Measurements from ENCODE around the gene OGT. TPM values are rescaled to one million over a fixed set of nuclear protein-coding genes. Genes with fewer than 3 reads are reported as not detected.

OGT gene
- total RNA-seq, 2 experiments from 2014 or later = 354 to 358 TPM

GRCh38 chrX:71599965-71600364 is 67.1 kb downstream of the OGT start:
- ChIA-PET POLR2A (interaction anchor here (1.0 kb wide), 1 partner anchor 14 kb away, joined by 3 read pairs; no protein-coding TSS in a partner anchor), CTCF (interaction anchor here (0.6 to 2.5 kb wide), 4 partner anchors 9 to 51 kb away, joined by 3 to 6 read pairs (median 4); partner anchors contain the start of gene CXCR3)
- Mint-ChIP-seq H3K36me3 (ENCODE audit: low read depth) (peaks cover 65% of the 10 kb centered on the region), H3K4me3 (no peak overlapping the region), H3K9me3 (peaks cover 9% of the 10 kb centered on the region), H3K27ac (peak overlapping the region; percentile 70), H3K4me1 (ENCODE audit: low read depth) (peaks cover 50% of the 10 kb centered on the region), H3K27me3 (no peaks in the 10 kb centered on the region)
- DNase-seq (no peak), ATAC-seq (peak; percentile 71)
- TF ChIP-seq CTCF (IDR thresholded peaks at IDR 0.05) = no peak
- intact Hi-C loops (cut with micrococcal nuclease) = no loop called here

DNA sequence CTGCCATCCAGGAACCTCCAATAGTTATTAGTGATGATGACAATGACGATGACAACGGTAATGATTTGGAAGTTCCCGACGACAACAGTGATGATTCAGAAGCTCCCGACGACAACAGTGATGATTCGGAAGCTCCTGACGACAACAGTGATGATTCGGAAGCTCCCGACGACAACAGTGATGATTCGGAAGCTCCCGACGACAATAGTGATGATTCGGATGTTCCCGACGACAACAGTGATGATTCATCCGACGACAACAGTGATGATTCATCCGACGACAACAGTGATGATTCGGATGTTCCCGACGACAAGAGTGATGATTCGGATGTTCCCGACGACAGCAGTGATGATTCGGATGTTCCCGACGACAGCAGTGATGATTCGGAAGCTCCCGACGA is 70.7 kb downstream of the OGT start:
- no peak for TF ChIP-seq CTCF (IDR thresholded peaks at IDR 0.05)
- DNase-seq (no peak), ATAC-seq (no peak)
- intact Hi-C loops (cut with micrococcal nuclease) = no loop called here
- Mint-ChIP-seq H3K9me3 (peaks cover 9% of the 10 kb centered on the region), H3K27ac (peak overlapping the region; percentile 67), H3K4me1 (ENCODE audit: low read depth) (peaks cover 64% of the 10 kb centered on the region), H3K4me3 (no peak overlapping the region), H3K36me3 (ENCODE audit: low read depth) (peaks cover 79% of the 10 kb centered on the region), H3K27me3 (no peaks in the 10 kb centered on the region)
- CTCF ChIA-PET = interaction anchor here (0.8 to 1.2 kb wide), 3 partner anchors 20 to 49 kb away, joined by 3 to 5 read pairs (median 3); no protein-coding TSS in a partner anchor
- POLR2A ChIA-PET = interaction anchor here (0.7 kb wide), 1 partner anchor 14 kb away, joined by 3 read pairs; the partner anchor contains the start of gene CXCR3

GRCh38 chrX:71604141-71604540 is 71.2 kb downstream of the OGT start:
- intact Hi-C loops (cut with micrococcal nuclease) = no loop called here
- DNase-seq = no peak
- ChIA-PET CTCF (interaction anchor here (0.8 to 1.2 kb wide), 3 partner anchors 19 to 48 kb away, joined by 3 to 5 read pairs (median 3); no protein-coding TSS in a partner anchor), POLR2A (no interaction called here)
- Mint-ChIP-seq H3K27ac (peak overlapping the region; percentile 55), H3K36me3 (ENCODE audit: low read depth) (peaks cover 85% of the 10 kb centered on the region), H3K4me1 (ENCODE audit: low read depth) (peaks cover 67% of the 10 kb centered on the region), H3K9me3 (peaks cover 9% of the 10 kb centered on the region), H3K27me3 (no peaks in the 10 kb centered on the region), H3K4me3 (no peak overlapping the region)
- no peak for TF ChIP-seq CTCF (IDR thresholded peaks at IDR 0.05)
- ATAC-seq = no peak

- DNase-seq (no peak), ATAC-seq (no peak)
- Mint-ChIP-seq H3K4me1 (ENCODE audit: low read depth) (peaks cover 67% of the 10 kb centered on the region), H3K27me3 (no peaks in the 10 kb centered on the region), H3K27ac (peak overlapping the region; percentile 76), H3K36me3 (ENCODE audit: low read depth) (peaks cover 86% of the 10 kb centered on the region), H3K4me3 (no peak overlapping the region), H3K9me3 (peaks cover 9% of the 10 kb centered on the region)
- POLR2A ChIA-PET = no interaction called here
- intact Hi-C loops (cut with micrococcal nuclease) = no loop called here
- no peak for TF ChIP-seq CTCF (IDR thresholded peaks at IDR 0.05)
- CTCF ChIA-PET = no interaction called here
Measured at GRCh38 chrX:71604796-71605568, 72.1 kb downstream of the OGT start.
